ENCODE results near the gene PTBP2. TPM values are rescaled to one million over a fixed set of nuclear protein-coding genes. Genes with fewer than 3 reads are reported as not detected.
"Not testable (repeated sequence)": the region's sequence is repeated elsewhere in the genome, so short reads cannot be mapped to it uniquely, and the experiment has no call there.

The PTBP2 gene
- total and polyA plus RNA-seq, 2 experiments from 2014 or later: 8.3 to 9.6 TPM

GRCh38 chr1:96748078-96748477, 26.5 kb downstream of the PTBP2 start:
- H3K9me2 ChIP-seq (ENCODE audit: insufficient read depth): no peaks in the 10 kb centered on the region
- no peak overlapping the region for H3K9ac ChIP-seq
- H3F3A ChIP-seq (ENCODE audit: insufficient read depth): no peaks in the 10 kb centered on the region
- H4K20me1 ChIP-seq (ENCODE audit: insufficient read depth): peaks cover 10% of the 10 kb centered on the region
- H2AFZ ChIP-seq: no peak overlapping the region
- H3K27ac ChIP-seq: no peak overlapping the region
- H3K9me3 ChIP-seq (ENCODE audit: low read depth): no peaks in the 10 kb centered on the region
- peaks cover 24% of the 10 kb centered on the region for H3K36me3 ChIP-seq (ENCODE audit: low read depth)
- H3K79me2 ChIP-seq (ENCODE audit: insufficient read depth): peaks cover 98% of the 10 kb centered on the region
- 70 to 76% methylated on average over 3 of the region's 3 CpGs for WGBS, 2 experiments (ENCODE audit: low coverage in 1 of 2, low lambda C conversion rate in 2 of 2, missing lambda C conversion rate in 2 of 2)
- H3K4me3 ChIP-seq: no peak overlapping the region
- H3K4me2 ChIP-seq (ENCODE audit: unreplicated experiment): no peak overlapping the region
- peaks cover 17% of the 10 kb centered on the region; the same call in 1 of the 2 replicates for H3K4me1 ChIP-seq (ENCODE audit: insufficient read depth)
- TF ChIP-seq EZH2phosphoT487 (IDR thresholded peaks at IDR 0.05; ENCODE audit: insufficient read depth, low read depth) (no peak), EZH2 (IDR thresholded peaks at IDR 0.05; ENCODE audit: insufficient read depth, poor library complexity, severe bottlenecking) (no peak)
- DNase-seq: no peak
- in situ Hi-C loops (cut with MboI): no loop called here
- H3K27me3 ChIP-seq (replicated peaks; ENCODE audit: insufficient read depth): no peaks in the 10 kb centered on the region

GRCh38 chr1:96749618-96750017, 28.0 kb downstream of the PTBP2 start:
- H3K27me3 ChIP-seq (replicated peaks; ENCODE audit: insufficient read depth): no peaks in the 10 kb centered on the region
- no peak for DNase-seq
- WGBS, 2 experiments (ENCODE audit: low coverage in 1 of 2, low lambda C conversion rate in 2 of 2, missing lambda C conversion rate in 2 of 2): 21 to 30% methylated on average over 2 of the region's 2 CpGs
- no peak overlapping the region for H3K4me2 ChIP-seq (ENCODE audit: unreplicated experiment)
- peaks cover 17% of the 10 kb centered on the region; the same call in 1 of the 2 replicates for H3K4me1 ChIP-seq (ENCODE audit: insufficient read depth)
- H3K36me3 ChIP-seq (ENCODE audit: low read depth): peaks cover 36% of the 10 kb centered on the region
- peaks cover 98% of the 10 kb centered on the region for H3K79me2 ChIP-seq (ENCODE audit: insufficient read depth)
- no peak overlapping the region for H3K27ac ChIP-seq
- no peak overlapping the region for H2AFZ ChIP-seq
- no peak overlapping the region for H3K4me3 ChIP-seq
- H3K9ac ChIP-seq: no peak overlapping the region
- peaks cover 10% of the 10 kb centered on the region for H4K20me1 ChIP-seq (ENCODE audit: insufficient read depth)
- H3F3A ChIP-seq (ENCODE audit: insufficient read depth): no peaks in the 10 kb centered on the region
- no peaks in the 10 kb centered on the region for H3K9me3 ChIP-seq (ENCODE audit: low read depth)
- no peak for TF ChIP-seq EZH2phosphoT487 (IDR thresholded peaks at IDR 0.05; ENCODE audit: insufficient read depth, low read depth)
- no peak for TF ChIP-seq EZH2 (IDR thresholded peaks at IDR 0.05; ENCODE audit: insufficient read depth, poor library complexity, severe bottlenecking)
- in situ Hi-C loops (cut with MboI): no loop called here
- no peaks in the 10 kb centered on the region for H3K9me2 ChIP-seq (ENCODE audit: insufficient read depth)

- no peak overlapping the region for H2AFZ ChIP-seq
- H3K4me3 ChIP-seq: no peak overlapping the region
- H3K9me2 ChIP-seq (ENCODE audit: insufficient read depth): no peaks in the 10 kb centered on the region
- TF ChIP-seq EZH2 (IDR thresholded peaks at IDR 0.05; ENCODE audit: insufficient read depth, poor library complexity, severe bottlenecking): no peak
- TF ChIP-seq EZH2phosphoT487 (IDR thresholded peaks at IDR 0.05; ENCODE audit: insufficient read depth, low read depth): no peak
- H3K27ac ChIP-seq: no peak overlapping the region
- H3K9me3 ChIP-seq (ENCODE audit: low read depth): no peaks in the 10 kb centered on the region
- H3F3A ChIP-seq (ENCODE audit: insufficient read depth): no peaks in the 10 kb centered on the region
- DNase-seq: no peak
- WGBS, 2 experiments (ENCODE audit: low coverage in 1 of 2, low lambda C conversion rate in 2 of 2, missing lambda C conversion rate in 2 of 2): 100% methylated on average over 2 of the region's 2 CpGs
- peaks cover 93% of the 10 kb centered on the region for H3K79me2 ChIP-seq (ENCODE audit: insufficient read depth)
- no peak overlapping the region for H3K4me2 ChIP-seq (ENCODE audit: unreplicated experiment)
- H3K27me3 ChIP-seq (replicated peaks; ENCODE audit: insufficient read depth): no peaks in the 10 kb centered on the region
- peaks cover 6% of the 10 kb centered on the region for H4K20me1 ChIP-seq (ENCODE audit: insufficient read depth)
- in situ Hi-C loops (cut with MboI): no loop called here
- H3K36me3 ChIP-seq (ENCODE audit: low read depth): peaks cover 49% of the 10 kb centered on the region
- no peak overlapping the region for H3K9ac ChIP-seq
- peaks cover 17% of the 10 kb centered on the region; the same call in 1 of the 2 replicates for H3K4me1 ChIP-seq (ENCODE audit: insufficient read depth)
Measured at GRCh38 chr1:96752394-96752793, 30.8 kb downstream of the PTBP2 start.

GRCh38 chr1:96756789-96757188, 35.2 kb downstream of the PTBP2 start:
- in situ Hi-C loops (cut with MboI): no loop called here
- H3F3A ChIP-seq (ENCODE audit: insufficient read depth): no peaks in the 10 kb centered on the region
- no peak overlapping the region for H2AFZ ChIP-seq
- TF ChIP-seq EZH2phosphoT487 (IDR thresholded peaks at IDR 0.05; ENCODE audit: insufficient read depth, low read depth) (no peak), EZH2 (IDR thresholded peaks at IDR 0.05; ENCODE audit: insufficient read depth, poor library complexity, severe bottlenecking) (no peak)
- no peaks in the 10 kb centered on the region for H3K9me2 ChIP-seq (ENCODE audit: insufficient read depth)
- no peaks in the 10 kb centered on the region for H3K9me3 ChIP-seq (ENCODE audit: low read depth)
- no peaks in the 10 kb centered on the region for H3K27me3 ChIP-seq (replicated peaks; ENCODE audit: insufficient read depth)
- no peak overlapping the region for H3K4me2 ChIP-seq (ENCODE audit: unreplicated experiment)
- peaks cover 91% of the 10 kb centered on the region for H3K79me2 ChIP-seq (ENCODE audit: insufficient read depth)
- H3K9ac ChIP-seq: no peak overlapping the region
- H3K27ac ChIP-seq: no peak overlapping the region
- no peak overlapping the region for H3K4me3 ChIP-seq
- DNase-seq: no peak
- WGBS, 2 experiments (ENCODE audit: low coverage in 1 of 2, low lambda C conversion rate in 2 of 2, missing lambda C conversion rate in 2 of 2): 100% methylated on average over 1 of the region's 1 CpG
- no peaks in the 10 kb centered on the region for H3K4me1 ChIP-seq (ENCODE audit: insufficient read depth)
- H4K20me1 ChIP-seq (ENCODE audit: insufficient read depth): no peaks in the 10 kb centered on the region
- peaks cover 52% of the 10 kb centered on the region for H3K36me3 ChIP-seq (ENCODE audit: low read depth)

- H3K36me3 ChIP-seq (ENCODE audit: low read depth); H3K9ac ChIP-seq; H3K27me3 ChIP-seq (replicated peaks; ENCODE audit: insufficient read depth); H3K4me3 ChIP-seq; H3F3A ChIP-seq (ENCODE audit: insufficient read depth); H3K4me2 ChIP-seq (ENCODE audit: unreplicated experiment); H2AFZ ChIP-seq; DNase-seq; H3K9me3 ChIP-seq (ENCODE audit: low read depth); H3K27ac ChIP-seq; H3K9me2 ChIP-seq (ENCODE audit: insufficient read depth); H4K20me1 ChIP-seq (ENCODE audit: insufficient read depth); in situ Hi-C loops (cut with MboI): not testable (repeated sequence)
- Histone ChIP-seq H3K79me2 (ENCODE audit: insufficient read depth) (peaks cover 81% of the 10 kb centered on the region), H3K4me1 (ENCODE audit: insufficient read depth) (peaks cover 12% of the 10 kb centered on the region)
- WGBS, 2 experiments (ENCODE audit: low coverage in 1 of 2, low lambda C conversion rate in 2 of 2, missing lambda C conversion rate in 2 of 2): 97 to 100% methylated on average over 8 to 31 of the region's 36 CpGs
Measured at GRCh38 chr1:96762586-96762985, 41.0 kb downstream of the PTBP2 start.

Measured in GM23248 (cell line).